Fibroblast of lung (primary cell): Measurements from ENCODE around the gene ANKRD28.

Experiments used
- EZH2 ChIP-seq: IDR thresholded peaks from 2 replicates; pipeline ENCODE4 v1.5.1; 2012; ENCODE audit warnings: low read length, control low read depth, mild to moderate bottlenecking; ENCODE audit errors: missing control alignments
- TF ChIP-seq, protein P1 (sequence below), 2 donors: IDR thresholded peaks in 1 of 2; conservative IDR thresholded peaks in 1 of 2; 1 replicate in 1 of 2; 2 replicates in 1 of 2; pipeline ENCODE4 v1.5.1; 2011 to 2012; ENCODE audit warnings: low read length in 2 of 2, control low read depth in 1 of 2, inconsistent platforms in 1 of 2, low read depth in 1 of 2, mild to moderate bottlenecking in 1 of 2

DNA sequence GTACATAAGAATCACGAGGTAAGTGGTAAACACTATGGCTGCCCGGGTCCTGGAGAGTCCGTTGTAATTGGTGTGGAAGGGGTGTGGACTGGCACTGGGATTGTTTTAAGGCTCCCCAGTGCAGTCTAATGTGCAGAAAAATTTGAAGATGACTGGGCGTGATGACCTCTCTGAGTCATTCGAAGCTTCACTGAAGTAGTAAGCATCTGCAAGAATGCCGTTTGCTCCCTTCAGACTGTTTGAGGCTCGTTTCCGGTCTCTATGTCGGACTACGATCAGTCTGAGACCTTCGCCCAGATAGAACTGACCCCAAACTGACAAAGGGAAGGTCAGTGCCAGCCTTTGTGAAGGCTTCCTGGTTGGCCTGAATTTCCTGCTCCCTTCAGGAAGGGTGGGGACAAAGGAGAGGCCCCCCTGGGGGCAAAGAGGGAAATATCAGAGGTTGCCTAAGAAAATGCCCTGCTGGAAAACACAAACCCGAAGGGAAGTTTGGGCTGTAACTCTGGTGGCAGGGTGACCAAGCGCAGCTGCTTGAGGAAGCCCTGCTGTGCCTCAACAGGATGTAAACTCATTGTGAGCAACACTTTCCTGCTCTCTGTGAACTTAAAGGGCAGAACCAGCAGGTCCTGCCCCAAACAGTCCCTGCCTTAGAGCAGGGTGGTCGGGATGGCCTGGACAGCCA, 161.6 kb downstream of the ANKRD28 start:
- TF ChIP-seq, protein P1, sequence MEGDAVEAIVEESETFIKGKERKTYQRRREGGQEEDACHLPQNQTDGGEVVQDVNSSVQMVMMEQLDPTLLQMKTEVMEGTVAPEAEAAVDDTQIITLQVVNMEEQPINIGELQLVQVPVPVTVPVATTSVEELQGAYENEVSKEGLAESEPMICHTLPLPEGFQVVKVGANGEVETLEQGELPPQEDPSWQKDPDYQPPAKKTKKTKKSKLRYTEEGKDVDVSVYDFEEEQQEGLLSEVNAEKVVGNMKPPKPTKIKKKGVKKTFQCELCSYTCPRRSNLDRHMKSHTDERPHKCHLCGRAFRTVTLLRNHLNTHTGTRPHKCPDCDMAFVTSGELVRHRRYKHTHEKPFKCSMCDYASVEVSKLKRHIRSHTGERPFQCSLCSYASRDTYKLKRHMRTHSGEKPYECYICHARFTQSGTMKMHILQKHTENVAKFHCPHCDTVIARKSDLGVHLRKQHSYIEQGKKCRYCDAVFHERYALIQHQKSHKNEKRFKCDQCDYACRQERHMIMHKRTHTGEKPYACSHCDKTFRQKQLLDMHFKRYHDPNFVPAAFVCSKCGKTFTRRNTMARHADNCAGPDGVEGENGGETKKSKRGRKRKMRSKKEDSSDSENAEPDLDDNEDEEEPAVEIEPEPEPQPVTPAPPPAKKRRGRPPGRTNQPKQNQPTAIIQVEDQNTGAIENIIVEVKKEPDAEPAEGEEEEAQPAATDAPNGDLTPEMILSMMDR (conservative IDR thresholded peaks at IDR 0.05 in 1 of 2, IDR thresholded peaks at IDR 0.05 in 1 of 2; ENCODE audit: low read depth in 1 of 2, low read length in 2 of 2) = no peak
- no peak for TF ChIP-seq EZH2
